Measurements from ENCODE around the gene ESRRB. TPM values are rescaled to one million over a fixed set of nuclear protein-coding genes. Genes with fewer than 3 reads are reported as not detected.

The ESRRB gene
- total RNA-seq, 1 donor from 2014 or later = not detected

DNA sequence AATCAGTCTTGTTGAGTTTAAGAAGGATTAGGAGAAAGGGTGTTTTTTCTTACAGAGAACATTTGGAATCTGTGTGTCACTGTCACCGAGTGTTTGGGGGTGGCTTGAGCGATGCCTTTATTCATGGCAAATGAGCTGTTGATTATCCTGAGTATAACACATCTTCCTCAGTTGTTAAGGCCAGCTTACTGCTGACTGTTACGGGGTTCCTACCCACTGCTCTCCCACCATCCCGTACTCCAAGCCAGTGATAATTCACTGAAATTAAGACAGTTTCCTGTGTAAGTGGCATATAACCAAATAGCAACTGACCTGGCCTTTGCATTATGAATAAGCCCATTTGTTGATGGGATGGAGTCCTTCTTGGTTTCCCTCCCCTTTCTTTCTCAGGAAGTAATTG is 9.5 kb downstream of the ESRRB start:
- H3K9me3 ChIP-seq = no peaks in the 10 kb centered on the region
- no peak overlapping the region for H3K4me3 ChIP-seq
- peaks cover 21% of the 10 kb centered on the region for H3K27me3 ChIP-seq (ENCODE audit: low read depth)
- no peaks in the 10 kb centered on the region for H3K4me1 ChIP-seq
- H3K36me3 ChIP-seq = no peaks in the 10 kb centered on the region
- no peak overlapping the region for H3K27ac ChIP-seq
- DNase-seq (no peak), ATAC-seq (no peak)
- intact Hi-C loops (cut with DNase I) = no loop called here
- TF ChIP-seq, protein P1, sequence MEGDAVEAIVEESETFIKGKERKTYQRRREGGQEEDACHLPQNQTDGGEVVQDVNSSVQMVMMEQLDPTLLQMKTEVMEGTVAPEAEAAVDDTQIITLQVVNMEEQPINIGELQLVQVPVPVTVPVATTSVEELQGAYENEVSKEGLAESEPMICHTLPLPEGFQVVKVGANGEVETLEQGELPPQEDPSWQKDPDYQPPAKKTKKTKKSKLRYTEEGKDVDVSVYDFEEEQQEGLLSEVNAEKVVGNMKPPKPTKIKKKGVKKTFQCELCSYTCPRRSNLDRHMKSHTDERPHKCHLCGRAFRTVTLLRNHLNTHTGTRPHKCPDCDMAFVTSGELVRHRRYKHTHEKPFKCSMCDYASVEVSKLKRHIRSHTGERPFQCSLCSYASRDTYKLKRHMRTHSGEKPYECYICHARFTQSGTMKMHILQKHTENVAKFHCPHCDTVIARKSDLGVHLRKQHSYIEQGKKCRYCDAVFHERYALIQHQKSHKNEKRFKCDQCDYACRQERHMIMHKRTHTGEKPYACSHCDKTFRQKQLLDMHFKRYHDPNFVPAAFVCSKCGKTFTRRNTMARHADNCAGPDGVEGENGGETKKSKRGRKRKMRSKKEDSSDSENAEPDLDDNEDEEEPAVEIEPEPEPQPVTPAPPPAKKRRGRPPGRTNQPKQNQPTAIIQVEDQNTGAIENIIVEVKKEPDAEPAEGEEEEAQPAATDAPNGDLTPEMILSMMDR (IDR thresholded peaks at IDR 0.05) = no peak

DNA sequence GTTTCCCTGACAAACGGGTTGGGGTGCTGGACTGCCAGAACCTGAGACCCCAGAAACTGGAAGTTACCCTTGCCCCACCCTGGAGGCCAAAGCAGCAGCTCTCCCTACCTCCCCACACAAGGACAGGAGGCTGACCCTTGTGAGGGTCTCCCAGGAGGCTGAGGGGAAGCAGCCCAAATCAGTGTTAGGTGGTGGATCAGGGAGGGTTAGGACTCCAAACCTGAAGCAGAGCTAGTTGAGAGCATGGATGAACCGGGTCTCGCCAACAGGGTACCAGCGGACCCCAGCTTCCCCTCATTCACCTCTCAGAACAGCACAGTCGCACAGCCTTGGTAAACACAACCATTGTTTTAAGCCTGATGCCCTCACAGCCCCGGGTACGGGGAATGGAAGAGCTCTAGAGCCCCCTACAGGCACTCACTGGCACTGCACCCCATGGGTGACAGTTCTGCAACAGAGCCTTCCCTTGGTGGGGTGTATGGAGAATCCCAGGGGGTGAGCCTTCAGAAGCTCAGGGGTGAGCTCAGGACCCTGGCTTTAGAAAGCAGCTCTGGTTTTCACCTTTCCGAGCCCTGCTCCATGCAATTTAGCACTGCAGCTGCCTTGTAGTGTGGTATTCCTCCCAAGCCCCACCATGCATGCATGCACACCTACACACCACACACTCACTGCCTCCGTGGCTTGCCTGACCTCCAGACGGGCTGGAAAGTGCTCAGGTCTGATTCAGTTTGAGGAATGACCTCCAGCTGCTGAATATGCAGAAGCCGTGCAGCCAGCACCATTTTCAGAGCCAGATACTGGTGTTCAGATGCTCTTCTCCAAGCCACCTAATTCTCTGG is 11.2 kb downstream of the ESRRB start:
- peaks cover 21% of the 10 kb centered on the region for H3K27me3 ChIP-seq (ENCODE audit: low read depth)
- intact Hi-C loops (cut with DNase I) = no loop called here
- no peaks in the 10 kb centered on the region for H3K9me3 ChIP-seq
- DNase-seq = peak; percentile 59
- TF ChIP-seq, protein P1 (IDR thresholded peaks at IDR 0.05) = peak; percentile 96
- H3K36me3 ChIP-seq = no peaks in the 10 kb centered on the region
- no peak overlapping the region for H3K27ac ChIP-seq
- ATAC-seq = peak; percentile 82 to 92
- H3K4me1 ChIP-seq = no peaks in the 10 kb centered on the region
- no peak overlapping the region for H3K4me3 ChIP-seq

DNA sequence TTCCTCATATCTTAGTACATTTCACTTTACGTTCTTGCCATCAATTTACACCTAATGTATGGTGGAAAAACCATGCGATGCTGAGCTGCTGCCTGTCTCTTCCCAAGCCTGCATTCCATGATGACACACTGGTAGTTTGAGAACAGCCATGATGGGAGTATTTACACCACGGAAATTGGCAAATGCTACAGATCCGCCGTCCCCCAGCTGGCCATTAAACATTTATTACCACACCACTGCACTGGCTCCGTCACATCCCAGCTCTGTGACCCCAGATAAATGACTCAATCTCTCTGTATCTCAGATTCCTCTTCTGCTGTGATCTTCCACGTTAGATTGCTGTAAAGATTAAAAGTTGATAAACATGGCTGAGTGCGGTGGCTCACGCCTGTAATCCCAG is 13.9 kb downstream of the ESRRB start:
- Histone ChIP-seq H3K27me3 (ENCODE audit: low read depth) (peaks cover 14% of the 10 kb centered on the region), H3K4me1 (no peaks in the 10 kb centered on the region), H3K36me3 (no peaks in the 10 kb centered on the region), H3K27ac (no peak overlapping the region), H3K9me3 (no peaks in the 10 kb centered on the region), H3K4me3 (no peak overlapping the region)
- intact Hi-C loops (cut with DNase I) = no loop called here
- TF ChIP-seq, protein P1 (IDR thresholded peaks at IDR 0.05) = no peak
- no peak for DNase-seq
- ATAC-seq = no peak

DNA sequence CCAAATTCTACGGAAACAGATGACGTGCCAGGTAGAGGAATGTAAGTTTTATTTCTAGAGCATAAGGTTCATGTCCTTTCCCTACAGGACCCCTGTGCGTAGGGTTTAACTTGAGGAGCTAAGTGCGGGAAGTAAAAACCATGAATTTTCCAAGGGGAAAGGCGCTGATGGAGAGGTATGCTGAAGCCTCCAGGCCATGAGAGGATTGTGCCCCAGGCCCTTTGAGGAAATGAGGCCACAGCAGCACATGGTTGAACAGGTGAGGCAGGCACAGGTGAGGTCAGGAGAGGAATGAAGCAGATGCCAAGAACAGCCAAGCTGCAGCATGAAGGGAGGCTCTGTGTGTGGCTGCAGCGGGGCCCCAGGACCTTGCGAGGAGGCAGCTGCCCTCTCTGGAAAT is 14.7 kb downstream of the ESRRB start:
- DNase-seq = no peak
- TF ChIP-seq, protein P1 (IDR thresholded peaks at IDR 0.05) = no peak

DNA sequence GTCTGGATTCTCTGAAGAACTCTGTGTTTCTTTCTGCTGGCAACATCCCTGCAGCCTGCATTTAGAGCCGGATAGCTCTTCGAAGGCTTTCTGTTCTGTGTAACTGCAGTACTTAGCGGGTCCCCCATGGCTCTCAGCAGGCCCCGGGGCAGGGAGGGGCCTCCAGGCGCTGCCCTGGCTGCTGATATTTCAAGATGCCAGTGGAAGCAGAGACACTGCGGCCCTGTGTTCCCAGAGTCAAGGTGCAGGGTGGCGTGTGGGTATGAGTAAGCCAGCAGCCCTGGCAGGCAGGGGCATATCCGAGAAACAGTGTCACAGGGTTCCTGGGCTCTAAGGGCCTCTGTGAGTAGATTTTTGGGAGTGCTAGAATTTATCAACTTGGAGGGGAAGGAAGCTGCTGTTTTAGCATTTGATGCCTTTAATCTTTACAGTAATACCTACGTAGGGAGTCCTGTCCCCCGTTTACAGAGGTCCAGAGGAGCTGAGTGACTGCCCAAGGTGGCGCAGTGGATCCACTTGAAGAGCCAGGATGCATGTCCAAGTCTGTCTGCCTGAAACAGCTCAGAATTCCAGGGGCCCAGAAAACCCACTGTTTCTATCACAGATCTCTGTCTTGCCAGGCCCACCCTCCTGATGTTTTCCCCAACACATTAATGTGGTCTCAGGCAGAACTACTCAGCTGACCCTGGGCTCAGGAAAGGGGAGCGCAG is 16.2 kb downstream of the ESRRB start:
- ATAC-seq = no peak
- intact Hi-C loops (cut with DNase I) = no loop called here
- H3K27ac ChIP-seq = no peak overlapping the region
- no peak for DNase-seq
- no peaks in the 10 kb centered on the region for H3K9me3 ChIP-seq
- H3K36me3 ChIP-seq = no peaks in the 10 kb centered on the region
- TF ChIP-seq, protein P1 (IDR thresholded peaks at IDR 0.05) = no peak
- no peaks in the 10 kb centered on the region for H3K4me1 ChIP-seq
- H3K4me3 ChIP-seq = no peak overlapping the region
- no peaks in the 10 kb centered on the region for H3K27me3 ChIP-seq (ENCODE audit: low read depth)

More for the DNA sequence above, 14.7 kb downstream of the ESRRB start:
- H3K9me3 ChIP-seq = no peaks in the 10 kb centered on the region
- intact Hi-C loops (cut with DNase I) = no loop called here
- no peaks in the 10 kb centered on the region for H3K36me3 ChIP-seq
- ATAC-seq = no peak
- no peak overlapping the region for H3K27ac ChIP-seq
- H3K4me1 ChIP-seq = no peaks in the 10 kb centered on the region
- H3K27me3 ChIP-seq (ENCODE audit: low read depth) = peaks cover 7% of the 10 kb centered on the region
- H3K4me3 ChIP-seq = no peak overlapping the region
